NB4 (cell line): ENCODE measurements around the gene ANKIB1.
A peak's percentile ranks its signal among the peaks of the same experiment; 100 is the strongest.

Source experiments
- DNase-seq: peaks from one replicate; pipeline ENCODE4 v3.0.0; 2010; ENCODE audit warnings: low read depth
- H3K4me3 ChIP-seq: one replicate; pipeline ENCODE4 v1.5.1; 2011; ENCODE audit warnings: mild to moderate bottlenecking, low read depth, low read length, moderate library complexity
- CTCF ChIP-seq: IDR thresholded peaks from one replicate; pipeline ENCODE4 v1.5.1; 2012; ENCODE audit warnings: low read depth, low read length
- MAX ChIP-seq: IDR thresholded peaks from 2 replicates; pipeline ENCODE4 v1.6.1; 2011; ENCODE audit warnings: low read depth, low read length
- MYC ChIP-seq: IDR thresholded peaks from 2 replicates; pipeline ENCODE4 v1.6.1; 2011; ENCODE audit warnings: low read depth, low read length
- POLR2A ChIP-seq: IDR thresholded peaks from 2 replicates; pipeline ENCODE4 v1.6.1; 2011; ENCODE audit warnings: mild to moderate bottlenecking; ENCODE audit not compliant: insufficient read length; ENCODE audit errors: extremely low read depth

ANKIB1 gene

GRCh38 chr7:92226981-92227380, 18.8 kb upstream of the ANKIB1 start:
- TF ChIP-seq POLR2A (no peak), MAX (no peak), CTCF (no peak), MYC (no peak)
- no peak overlapping the region for H3K4me3 ChIP-seq
- no peak for DNase-seq

- H3K4me3 ChIP-seq = no peak overlapping the region
- DNase-seq = no peak
- no peak for TF ChIP-seq POLR2A
- no peak for TF ChIP-seq CTCF
- no peak for TF ChIP-seq MYC
- no peak for TF ChIP-seq MAX
Measured at GRCh38 chr7:92228100-92228499, 17.7 kb upstream of the ANKIB1 start.

GRCh38 chr7:92228742-92229141, 17.0 kb upstream of the ANKIB1 start:
- no peak overlapping the region for H3K4me3 ChIP-seq
- DNase-seq = no peak
- no peak for TF ChIP-seq CTCF
- no peak for TF ChIP-seq MAX
- no peak for TF ChIP-seq POLR2A
- TF ChIP-seq MYC = no peak

- TF ChIP-seq MAX = no peak
- no peak overlapping the region for H3K4me3 ChIP-seq
- no peak for DNase-seq
Measured at GRCh38 chr7:92230547-92230946, 15.2 kb upstream of the ANKIB1 start.

DNA sequence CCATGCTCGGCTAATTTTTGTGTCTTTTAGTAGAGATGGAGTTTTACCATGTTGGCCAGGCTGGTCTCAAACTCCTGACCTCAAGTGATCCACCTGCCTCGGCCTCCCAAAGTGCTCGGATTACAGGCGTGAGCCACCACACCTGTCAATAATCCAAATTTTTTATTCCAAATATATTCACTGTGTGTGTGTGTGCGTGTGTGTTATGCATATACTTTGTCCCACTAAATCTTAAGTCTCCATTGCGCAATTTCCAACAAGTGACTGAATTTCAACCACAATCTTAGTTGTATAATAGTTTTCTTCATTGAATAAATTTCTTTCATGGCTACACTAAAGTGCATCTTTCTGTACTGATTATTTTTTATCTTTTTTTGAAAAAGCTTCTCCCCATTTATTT, 2.8 kb upstream of the ANKIB1 start:
- TF ChIP-seq CTCF = no peak
- TF ChIP-seq MAX = no peak
- no peak for TF ChIP-seq POLR2A
- no peak for TF ChIP-seq MYC
- H3K4me3 ChIP-seq = peak overlapping the region; percentile 93
- peak; percentile 35 for DNase-seq

DNA sequence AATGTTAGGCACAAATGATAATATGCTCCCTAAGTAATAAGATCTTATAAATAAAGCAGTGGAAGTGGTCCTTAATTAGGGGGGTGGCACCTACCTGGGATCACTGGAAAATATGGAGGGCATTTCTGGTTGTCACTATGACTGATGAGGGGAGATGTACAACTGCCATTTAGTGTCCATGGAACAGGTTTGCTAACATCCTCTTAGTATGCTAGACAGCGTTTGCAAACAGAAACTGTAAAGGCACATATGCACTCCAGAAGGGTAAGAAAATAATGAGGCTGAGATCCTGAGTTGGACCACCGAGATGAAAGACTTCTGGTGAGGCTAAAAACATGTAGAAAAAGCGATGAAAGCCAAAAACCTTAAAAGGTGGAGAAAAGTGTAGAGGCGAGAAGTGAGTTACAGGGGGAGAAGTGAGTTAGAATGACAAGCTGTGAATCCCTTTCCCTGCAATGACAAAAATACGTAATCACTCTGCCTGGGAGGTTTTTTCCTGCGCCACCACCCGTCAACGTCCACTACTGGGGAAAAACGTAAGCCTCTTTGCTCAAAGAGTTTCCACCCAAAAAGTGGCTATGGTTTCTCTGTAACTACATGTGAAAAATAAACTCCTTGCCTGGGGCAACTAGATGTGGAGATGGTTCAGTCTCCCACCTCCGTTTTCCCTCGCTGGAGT, 827 bp upstream of the ANKIB1 start:
- peak overlapping the region; percentile 93 for H3K4me3 ChIP-seq
- TF ChIP-seq MYC (no peak), MAX (peak; percentile 6; the same call in 1 of the 2 replicates)
- DNase-seq = peak; percentile 61
